Epidermal melanocyte (primary cell): ENCODE results near the gene APC2.

Source experiments
- DNase-seq: peaks from one replicate; pipeline ENCODE4 v3.0.0; 2011; ENCODE audit warnings: low spot score; ENCODE audit not compliant: insufficient read length

Gene APC2

GRCh38 chr19:1445932-1446712 is 3.8 kb upstream of the APC2 start:
- DNase-seq, result no peak

- DNase-seq, result no peak
Measured at GRCh38 chr19:1446713-1447481, 3.0 kb upstream of the APC2 start.

GRCh38 chr19:1447504-1447903 is 2.4 kb upstream of the APC2 start:
- DNase-seq, result no peak

- DNase-seq, result no peak
Measured at GRCh38 chr19:1447944-1448343, 2.0 kb upstream of the APC2 start.

- no peak for DNase-seq
Measured at GRCh38 chr19:1450735-1451731, 1.1 kb downstream of the APC2 start.

GRCh38 chr19:1451916-1452801 is 2.2 kb downstream of the APC2 start:
- no peak for DNase-seq

- DNase-seq, result no peak
Measured at GRCh38 chr19:1452802-1453524, 3.0 kb downstream of the APC2 start.

- DNase-seq, result no peak
Measured at GRCh38 chr19:1453525-1454364, 3.8 kb downstream of the APC2 start.

GRCh38 chr19:1455002-1455335 is 5.0 kb downstream of the APC2 start:
- no peak for DNase-seq

- no peak for DNase-seq
Measured at GRCh38 chr19:1455336-1456120, 5.6 kb downstream of the APC2 start.

GRCh38 chr19:1456121-1456900 is 6.4 kb downstream of the APC2 start:
- DNase-seq, result no peak

GRCh38 chr19:1457031-1457739 is 7.3 kb downstream of the APC2 start:
- DNase-seq, result no peak

- no peak for DNase-seq
Measured at GRCh38 chr19:1457892-1458291, 8.0 kb downstream of the APC2 start.

- no peak for DNase-seq
Measured at GRCh38 chr19:1459479-1459878, 9.6 kb downstream of the APC2 start.

GRCh38 chr19:1460033-1460995 is 10.4 kb downstream of the APC2 start:
- DNase-seq, result no peak

GRCh38 chr19:1461862-1462261 is 11.9 kb downstream of the APC2 start:
- DNase-seq, result no peak
